Stimulated activated CD8-positive, alpha-beta memory T cell treated with anti-CD3 and anti-CD28 coated beads, Interleukin-4, amount 100 ng/mL, for 48 hours (primary cell): ENCODE measurements around the gene POLR2A.
A peak's percentile ranks its signal among the peaks of the same experiment; 100 is the strongest.
"Not testable (repeated sequence)": the region's sequence is repeated elsewhere in the genome, so short reads cannot be mapped to it uniquely, and the experiment has no call there.

Experiments used
- DNase-seq: peaks from one replicate; pipeline ENCODE4 v3.0.0-alpha.2; 2020

POLR2A gene

GRCh38 chr17:7479213-7480088 lies 4.7 kb upstream of the POLR2A start, which contains the start of gene ZBTB4:
Gene ZBTB4 (minus strand): TSS chr17:7479631. CDS start chr17:7466801, 12,830 bp downstream.
- peak; percentile 69 for DNase-seq

- no peak for DNase-seq
Measured at GRCh38 chr17:7480089-7480384, 4.1 kb upstream of the POLR2A start.

- not testable (repeated sequence) for DNase-seq
Measured at GRCh38 chr17:7481275-7481674, 2.9 kb upstream of the POLR2A start, which contains the start of gene SLC35G6. Gene SLC35G6 (plus strand): TSS chr17:7481446. CDS start chr17:7481517, 71 bp downstream.

GRCh38 chr17:7481842-7482741 lies 2.1 kb upstream of the POLR2A start:
- DNase-seq: not testable (repeated sequence)

- DNase-seq: not testable (repeated sequence)
Measured at GRCh38 chr17:7482742-7483088, 1.5 kb upstream of the POLR2A start.

- DNase-seq: peak; percentile 92
Measured at GRCh38 chr17:7483255-7484066, 705 bp upstream of the POLR2A start.

GRCh38 chr17:7484919-7485377 lies 782 bp downstream of the POLR2A start:
- no peak for DNase-seq

GRCh38 chr17:7486181-7486580 lies 2.0 kb downstream of the POLR2A start:
- no peak for DNase-seq

- DNase-seq: no peak
Measured at GRCh38 chr17:7490144-7490543, 6.0 kb downstream of the POLR2A start.

GRCh38 chr17:7491583-7491982 lies 7.4 kb downstream of the POLR2A start:
- DNase-seq: no peak

- no peak for DNase-seq
Measured at GRCh38 chr17:7493941-7494340, 9.8 kb downstream of the POLR2A start.

GRCh38 chr17:7495906-7496434 lies 11.8 kb downstream of the POLR2A start:
- DNase-seq: no peak

GRCh38 chr17:7496470-7497183 lies 12.5 kb downstream of the POLR2A start:
- DNase-seq: no peak

GRCh38 chr17:7497228-7497627 lies 13.1 kb downstream of the POLR2A start:
- no peak for DNase-seq

GRCh38 chr17:7497636-7498035 lies 13.5 kb downstream of the POLR2A start:
- no peak for DNase-seq

GRCh38 chr17:7499161-7499560 lies 15.0 kb downstream of the POLR2A start:
- DNase-seq: no peak

GRCh38 chr17:7501729-7502128 lies 17.6 kb downstream of the POLR2A start:
- DNase-seq: no peak

- no peak for DNase-seq
Measured at GRCh38 chr17:7502171-7502847, 18.1 kb downstream of the POLR2A start.

- DNase-seq: no peak
Measured at GRCh38 chr17:7502987-7503386, 18.8 kb downstream of the POLR2A start.

GRCh38 chr17:7503521-7503920 lies 19.4 kb downstream of the POLR2A start:
- DNase-seq: no peak

GRCh38 chr17:7508145-7508544 lies 24.0 kb downstream of the POLR2A start:
- no peak for DNase-seq
